K562 (cell line): Measurements from ENCODE around the gene CUTA. TPM values are rescaled to one million over a fixed set of nuclear protein-coding genes. Genes with fewer than 3 reads are reported as not detected.

Source experiments
- BDP1 ChIP-seq: IDR thresholded peaks from 3 replicates; pipeline ENCODE4 v1.6.1; 2011; ENCODE audit not compliant: insufficient read length, insufficient read depth
- CAMTA2 ChIP-seq: fragments of 250-450 bp; sonication (Bioruptor Pico); conservative IDR thresholded peaks from 2 replicates; pipeline ENCODE4 v1.5.1; 2022
- CHD2 ChIP-seq: IDR thresholded peaks from 2 replicates; pipeline ENCODE4 v1.6.1; 2011; ENCODE audit warnings: low read depth, low read length
- FOXM1 ChIP-seq, 2 experiments: fragments of 450-650 bp in 1 of 2; sonication (generic) in 1 of 2; formaldehyde crosslinking in 1 of 2; IDR thresholded peaks; 2 replicates each; pipeline versions ENCODE4 v1.6.1 to v1.9.0; 2017 to 2022; ENCODE audit warnings: low read depth in 2 of 2, mild to moderate bottlenecking in 2 of 2, missing genetic modification reagents in 1 of 2, moderate library complexity in 1 of 2
- HDAC8 ChIP-seq: fragments of 450-650 bp; IDR thresholded peaks from 2 replicates; pipeline ENCODE4 v1.6.1; 2016; ENCODE audit warnings: mild to moderate bottlenecking, missing genetic modification characterization, moderate library complexity, missing compliant biosample characterization
- HEY1 ChIP-seq: fragments of 250-450 bp; sonication (Bioruptor Pico); IDR thresholded peaks from 2 replicates; pipeline ENCODE4 v1.5.0; 2020; ENCODE audit warnings: mild to moderate bottlenecking, moderate library complexity, borderline replicate concordance
- HNRNPK ChIP-seq: fragments of 200-400 bp; formaldehyde crosslinking; IDR thresholded peaks from one replicate; pipeline ENCODE4 v1.6.1; 2018; ENCODE audit warnings: mild to moderate bottlenecking, low read depth, low read length; ENCODE audit not compliant: poor library complexity, severe bottlenecking
- ILK ChIP-seq: fragments of 450-650 bp; IDR thresholded peaks from 2 replicates; pipeline ENCODE4 v1.6.1; 2016; ENCODE audit warnings: missing genetic modification characterization, low read depth, mild to moderate bottlenecking, missing compliant biosample characterization, moderate library complexity, borderline replicate concordance
- MEF2A ChIP-seq: IDR thresholded peaks from 2 replicates; pipeline ENCODE4 v1.6.1; 2011; ENCODE audit warnings: low read depth, mild to moderate bottlenecking, low read length, moderate library complexity; ENCODE audit not compliant: control insufficient read depth
- NBN ChIP-seq: fragments of 450-650 bp; IDR thresholded peaks from 2 replicates; pipeline ENCODE4 v1.6.1; 2016; ENCODE audit warnings: low read depth, mild to moderate bottlenecking
- NFRKB ChIP-seq: fragments of 450-650 bp; IDR thresholded peaks from 2 replicates; pipeline ENCODE4 v1.6.1; 2016; ENCODE audit warnings: low read depth
- NFXL1 ChIP-seq: fragments of 450-650 bp; formaldehyde crosslinking; IDR thresholded peaks from 2 replicates; pipeline ENCODE4 v1.4.0; 2021; ENCODE audit warnings: mild to moderate bottlenecking
- NR1H2 ChIP-seq: sonication (generic); formaldehyde crosslinking; IDR thresholded peaks from 2 replicates; pipeline ENCODE4 v1.4.0; 2020; ENCODE audit warnings: mild to moderate bottlenecking, missing genetic modification reagents
- PTRF ChIP-seq: fragments of 450-650 bp; IDR thresholded peaks from 2 replicates; pipeline ENCODE4 v1.6.1; 2016; ENCODE audit warnings: mild to moderate bottlenecking, missing genetic modification characterization, missing compliant biosample characterization
- SMARCA4 ChIP-seq: fragments of 450-650 bp; IDR thresholded peaks from 2 replicates; pipeline ENCODE4 v1.6.1; 2016
- SRSF7 ChIP-seq: fragments of 200-400 bp; formaldehyde crosslinking; optimal IDR thresholded peaks from 2 replicates; pipeline ENCODE3; 2017; ENCODE audit warnings: mild to moderate bottlenecking, low read depth, low read length
- STAT5A ChIP-seq: IDR thresholded peaks from 2 replicates; pipeline ENCODE4 v1.6.1; 2012; ENCODE audit warnings: low read length, inconsistent platforms, borderline replicate concordance
- VEZF1 ChIP-seq: fragments of 200-800 bp; sonication (Bioruptor generic); IDR thresholded peaks from 2 replicates; pipeline ENCODE4 v1.6.1; 2017; ENCODE audit warnings: missing genetic modification characterization, missing compliant biosample characterization
- ZEB2 ChIP-seq: fragments of 450-650 bp; IDR thresholded peaks from 2 replicates; pipeline ENCODE4 v1.6.1; 2016
- ZNF184 ChIP-seq: sonication (generic); formaldehyde crosslinking; IDR thresholded peaks from 2 replicates; pipeline ENCODE4 v1.5.0; 2020; ENCODE audit warnings: missing genetic modification reagents
- polyA plus RNA-seq, 8 experiments: library from polyadenylated mRNA; depleted of rRNA in 4 of 8; stranded (reverse) in 5 of 8; unstranded in 3 of 8; fragments of >200 nt; fragmentation: Nextera tagmentation in 2 of 8; fragmentation: Illumina TruSeq in 1 of 8; extraction: Ambion mirVana in 2 of 8; extraction: Trizol in 1 of 8; gene quantifications; 2 replicates each; pipeline versions ENCODE4 v1.2.1 to v1.2.3, GENCODE V29; 2011 to 2014; ENCODE audit warnings: inconsistent platforms in 1 of 8, missing spikeins in 1 of 8
- total RNA-seq, 7 experiments: library from RNA; depleted of rRNA in 6 of 7; stranded (reverse); fragments of >200 nt in 6 of 7; fragmentation: Illumina TruSeq in 2 of 7; extraction: Trizol in 2 of 7; gene quantifications; 2 replicates each; pipeline versions ENCODE4 v1.2.1 to v1.2.3, GENCODE V29; 2011 to 2021; ENCODE audit warnings: low replicate concordance in 1 of 7
- TF ChIP-seq, protein P1 (sequence below), 2 experiments: fragments of 150-350 bp in 1 of 2; IDR thresholded peaks; 2 replicates each; pipeline ENCODE4 v1.6.1; 2012 to 2016; ENCODE audit warnings: low read depth in 2 of 2, low read length in 2 of 2, mild to moderate bottlenecking in 1 of 2, moderate library complexity in 1 of 2
- TF ChIP-seq, protein P2 (sequence below): IDR thresholded peaks from 3 replicates; pipeline ENCODE4 v1.6.1; 2011; ENCODE audit warnings: borderline replicate concordance, mild to moderate bottlenecking; ENCODE audit not compliant: insufficient read length, insufficient read depth
- TF ChIP-seq, protein P3 (sequence below): fragments of 250-450 bp; sonication (Bioruptor Pico); IDR thresholded peaks from 2 replicates; pipeline ENCODE4 v1.8.0; 2021; ENCODE audit warnings: moderate library complexity, mild to moderate bottlenecking, inconsistent platforms

The CUTA gene
- total and polyA plus RNA-seq, 9 of the 15 experiments (the other 6 are each of a cell fraction or from before 2014, with no cell fraction given), result 166 to 682 (median 310) TPM

DNA sequence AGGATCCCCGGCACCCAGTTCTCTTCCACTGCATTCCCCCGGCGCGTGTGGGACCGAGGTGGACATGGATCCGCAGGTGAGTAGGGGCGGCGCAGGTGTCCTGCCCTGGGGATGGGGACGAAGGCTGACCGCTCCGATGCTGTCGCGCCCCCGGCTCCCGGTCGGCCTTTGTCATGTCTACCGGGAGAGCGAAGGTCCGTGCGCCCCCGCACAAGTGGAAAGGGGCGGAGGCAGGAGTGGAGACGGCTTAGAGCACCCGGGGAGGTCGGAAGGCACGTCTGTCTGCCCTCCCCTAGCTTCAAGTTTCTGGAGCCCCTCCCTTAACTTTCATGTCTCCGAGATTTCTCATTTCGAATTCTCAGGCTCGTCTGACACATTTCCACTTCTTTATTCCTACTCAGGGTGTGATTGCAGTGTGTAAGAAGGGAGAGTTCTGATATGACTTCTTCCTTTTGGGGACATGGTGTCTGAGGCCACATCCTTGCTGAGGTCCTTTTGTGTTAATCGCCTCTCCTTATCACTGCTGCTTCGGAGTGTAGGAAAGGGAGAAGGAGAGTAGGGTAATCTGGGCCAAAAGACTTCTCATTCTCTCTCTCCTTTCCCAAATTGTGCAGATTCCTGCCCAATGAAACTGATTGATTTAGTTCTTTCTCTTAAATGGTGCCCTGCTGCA lies 25.8 kb downstream of the CUTA start (continued):
- TF ChIP-seq VEZF1 (CRISPR knock-in tag), result no peak
- TF ChIP-seq ILK, result no peak
- TF ChIP-seq, protein P1, sequence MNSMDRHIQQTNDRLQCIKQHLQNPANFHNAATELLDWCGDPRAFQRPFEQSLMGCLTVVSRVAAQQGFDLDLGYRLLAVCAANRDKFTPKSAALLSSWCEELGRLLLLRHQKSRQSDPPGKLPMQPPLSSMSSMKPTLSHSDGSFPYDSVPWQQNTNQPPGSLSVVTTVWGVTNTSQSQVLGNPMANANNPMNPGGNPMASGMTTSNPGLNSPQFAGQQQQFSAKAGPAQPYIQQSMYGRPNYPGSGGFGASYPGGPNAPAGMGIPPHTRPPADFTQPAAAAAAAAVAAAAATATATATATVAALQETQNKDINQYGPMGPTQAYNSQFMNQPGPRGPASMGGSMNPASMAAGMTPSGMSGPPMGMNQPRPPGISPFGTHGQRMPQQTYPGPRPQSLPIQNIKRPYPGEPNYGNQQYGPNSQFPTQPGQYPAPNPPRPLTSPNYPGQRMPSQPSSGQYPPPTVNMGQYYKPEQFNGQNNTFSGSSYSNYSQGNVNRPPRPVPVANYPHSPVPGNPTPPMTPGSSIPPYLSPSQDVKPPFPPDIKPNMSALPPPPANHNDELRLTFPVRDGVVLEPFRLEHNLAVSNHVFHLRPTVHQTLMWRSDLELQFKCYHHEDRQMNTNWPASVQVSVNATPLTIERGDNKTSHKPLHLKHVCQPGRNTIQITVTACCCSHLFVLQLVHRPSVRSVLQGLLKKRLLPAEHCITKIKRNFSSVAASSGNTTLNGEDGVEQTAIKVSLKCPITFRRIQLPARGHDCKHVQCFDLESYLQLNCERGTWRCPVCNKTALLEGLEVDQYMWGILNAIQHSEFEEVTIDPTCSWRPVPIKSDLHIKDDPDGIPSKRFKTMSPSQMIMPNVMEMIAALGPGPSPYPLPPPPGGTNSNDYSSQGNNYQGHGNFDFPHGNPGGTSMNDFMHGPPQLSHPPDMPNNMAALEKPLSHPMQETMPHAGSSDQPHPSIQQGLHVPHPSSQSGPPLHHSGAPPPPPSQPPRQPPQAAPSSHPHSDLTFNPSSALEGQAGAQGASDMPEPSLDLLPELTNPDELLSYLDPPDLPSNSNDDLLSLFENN (IDR thresholded peaks at IDR 0.05; ENCODE audit: low read depth in 2 of 2, low read length in 2 of 2), result no peak
- peak; percentile 47; the same call in 1 of the 2 replicates for TF ChIP-seq NBN
- TF ChIP-seq, protein P2, sequence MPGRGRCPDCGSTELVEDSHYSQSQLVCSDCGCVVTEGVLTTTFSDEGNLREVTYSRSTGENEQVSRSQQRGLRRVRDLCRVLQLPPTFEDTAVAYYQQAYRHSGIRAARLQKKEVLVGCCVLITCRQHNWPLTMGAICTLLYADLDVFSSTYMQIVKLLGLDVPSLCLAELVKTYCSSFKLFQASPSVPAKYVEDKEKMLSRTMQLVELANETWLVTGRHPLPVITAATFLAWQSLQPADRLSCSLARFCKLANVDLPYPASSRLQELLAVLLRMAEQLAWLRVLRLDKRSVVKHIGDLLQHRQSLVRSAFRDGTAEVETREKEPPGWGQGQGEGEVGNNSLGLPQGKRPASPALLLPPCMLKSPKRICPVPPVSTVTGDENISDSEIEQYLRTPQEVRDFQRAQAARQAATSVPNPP, result no peak
- TF ChIP-seq MEF2A, result no peak
- TF ChIP-seq SMARCA4, result no peak
- TF ChIP-seq ZEB2, result no peak
- TF ChIP-seq BDP1, result no peak
- TF ChIP-seq FOXM1 (IDR thresholded peaks at IDR 0.05; ENCODE audit: low read depth), result peak; percentile 53; the same call in 1 of the 2 replicates
- TF ChIP-seq FOXM1 (CRISPR knock-in tag; IDR thresholded peaks at IDR 0.05; ENCODE audit: low read depth), result peak; percentile 77
- no peak for TF ChIP-seq HEY1 (CRISPR knock-in tag)
- TF ChIP-seq CHD2, result no peak
- no peak for TF ChIP-seq HDAC8 (tag)
- no peak for TF ChIP-seq CAMTA2 (CRISPR knock-in tag)
- no peak for TF ChIP-seq SRSF7
- TF ChIP-seq, protein P3, sequence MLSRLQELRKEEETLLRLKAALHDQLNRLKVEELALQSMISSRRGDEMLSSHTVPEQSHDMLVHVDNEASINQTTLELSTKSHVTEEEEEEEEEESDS (CRISPR knock-in tag), result no peak
- TF ChIP-seq NR1H2 (CRISPR knock-in tag), result peak; percentile 87; the same call in 1 of the 2 replicates
- TF ChIP-seq PTRF (tag), result no peak
- TF ChIP-seq STAT5A, result no peak
- TF ChIP-seq ZNF184 (CRISPR knock-in tag), result no peak
- no peak for TF ChIP-seq HNRNPK
- no peak for TF ChIP-seq NFXL1 (CRISPR knock-in tag)
- TF ChIP-seq NFRKB, result peak; percentile 83; the same call in 1 of the 2 replicates
